Measurements from ENCODE around the gene LDAH. TPM values are rescaled to one million over a fixed set of nuclear protein-coding genes. Genes with fewer than 3 reads are reported as not detected.

The LDAH gene
- total RNA-seq, 1 donor = 17.4 TPM

- no peaks in the 10 kb centered on the region for H3K9me3 ChIP-seq (ENCODE audit: low read depth, low read length)
- peaks cover 46% of the 10 kb centered on the region for H3K79me2 ChIP-seq (ENCODE audit: insufficient read depth, low read length)
- no peak overlapping the region for H3K4me3 ChIP-seq (ENCODE audit: insufficient read depth, low read length)
- H3K36me3 ChIP-seq (ENCODE audit: insufficient read depth, low read length) = peaks cover 26% of the 10 kb centered on the region
- no peak for DNase-seq (ENCODE audit: insufficient read length, low spot score, missing footprints)
- no peaks in the 10 kb centered on the region for H3K27me3 ChIP-seq (ENCODE audit: insufficient read depth, low read length)
- no peak overlapping the region for H3K27ac ChIP-seq (ENCODE audit: low read depth, low read length)
- peaks cover 45% of the 10 kb centered on the region for H4K20me1 ChIP-seq (ENCODE audit: insufficient read depth, low read length)
- H2AFZ ChIP-seq (ENCODE audit: low read length) = no peak overlapping the region
- peaks cover 11% of the 10 kb centered on the region for H3K4me1 ChIP-seq (ENCODE audit: insufficient read depth, low read length)
- TF ChIP-seq, protein P1, sequence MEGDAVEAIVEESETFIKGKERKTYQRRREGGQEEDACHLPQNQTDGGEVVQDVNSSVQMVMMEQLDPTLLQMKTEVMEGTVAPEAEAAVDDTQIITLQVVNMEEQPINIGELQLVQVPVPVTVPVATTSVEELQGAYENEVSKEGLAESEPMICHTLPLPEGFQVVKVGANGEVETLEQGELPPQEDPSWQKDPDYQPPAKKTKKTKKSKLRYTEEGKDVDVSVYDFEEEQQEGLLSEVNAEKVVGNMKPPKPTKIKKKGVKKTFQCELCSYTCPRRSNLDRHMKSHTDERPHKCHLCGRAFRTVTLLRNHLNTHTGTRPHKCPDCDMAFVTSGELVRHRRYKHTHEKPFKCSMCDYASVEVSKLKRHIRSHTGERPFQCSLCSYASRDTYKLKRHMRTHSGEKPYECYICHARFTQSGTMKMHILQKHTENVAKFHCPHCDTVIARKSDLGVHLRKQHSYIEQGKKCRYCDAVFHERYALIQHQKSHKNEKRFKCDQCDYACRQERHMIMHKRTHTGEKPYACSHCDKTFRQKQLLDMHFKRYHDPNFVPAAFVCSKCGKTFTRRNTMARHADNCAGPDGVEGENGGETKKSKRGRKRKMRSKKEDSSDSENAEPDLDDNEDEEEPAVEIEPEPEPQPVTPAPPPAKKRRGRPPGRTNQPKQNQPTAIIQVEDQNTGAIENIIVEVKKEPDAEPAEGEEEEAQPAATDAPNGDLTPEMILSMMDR (IDR thresholded peaks at IDR 0.05; ENCODE audit: extremely low read depth, low read depth, low read length) = no peak
- H3K4me2 ChIP-seq (ENCODE audit: insufficient read depth, low read length) = no peak overlapping the region
Observed at GRCh38 chr2:20643826-20644225, 179.1 kb downstream of the LDAH start.

DNA sequence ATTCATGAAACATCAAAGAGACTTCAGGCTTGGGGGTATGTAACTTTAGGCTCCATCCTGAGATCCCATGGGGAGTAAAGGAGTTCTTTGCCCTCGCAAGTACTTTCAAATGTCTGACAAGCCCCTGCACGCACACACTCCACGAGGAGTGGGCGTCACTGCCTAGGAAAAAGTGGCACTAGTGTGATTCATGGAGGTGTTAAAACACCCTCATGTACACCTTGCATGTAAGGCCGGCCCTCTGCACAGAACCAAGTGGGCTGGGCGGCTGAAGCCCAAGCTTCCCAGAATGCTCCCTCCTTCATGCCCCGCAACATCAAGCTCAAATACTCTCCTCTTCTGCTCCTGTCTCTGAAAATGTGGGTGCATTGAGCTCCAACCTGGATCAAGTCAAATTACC, 179.8 kb downstream of the LDAH start:
- H4K20me1 ChIP-seq (ENCODE audit: insufficient read depth, low read length) = peaks cover 39% of the 10 kb centered on the region
- H3K27ac ChIP-seq (ENCODE audit: low read depth, low read length) = no peak overlapping the region
- H3K4me3 ChIP-seq (ENCODE audit: insufficient read depth, low read length) = no peak overlapping the region
- no peaks in the 10 kb centered on the region for H3K9me3 ChIP-seq (ENCODE audit: low read depth, low read length)
- H3K27me3 ChIP-seq (ENCODE audit: insufficient read depth, low read length) = no peaks in the 10 kb centered on the region
- no peak overlapping the region for H2AFZ ChIP-seq (ENCODE audit: low read length)
- H3K79me2 ChIP-seq (ENCODE audit: insufficient read depth, low read length) = peaks cover 39% of the 10 kb centered on the region
- TF ChIP-seq, protein P1 (IDR thresholded peaks at IDR 0.05; ENCODE audit: extremely low read depth, low read depth, low read length) = no peak
- no peak for DNase-seq (ENCODE audit: insufficient read length, low spot score, missing footprints)
- H3K4me1 ChIP-seq (ENCODE audit: insufficient read depth, low read length) = peaks cover 11% of the 10 kb centered on the region
- H3K36me3 ChIP-seq (ENCODE audit: insufficient read depth, low read length) = peaks cover 27% of the 10 kb centered on the region
- no peak overlapping the region for H3K4me2 ChIP-seq (ENCODE audit: insufficient read depth, low read length)

DNA sequence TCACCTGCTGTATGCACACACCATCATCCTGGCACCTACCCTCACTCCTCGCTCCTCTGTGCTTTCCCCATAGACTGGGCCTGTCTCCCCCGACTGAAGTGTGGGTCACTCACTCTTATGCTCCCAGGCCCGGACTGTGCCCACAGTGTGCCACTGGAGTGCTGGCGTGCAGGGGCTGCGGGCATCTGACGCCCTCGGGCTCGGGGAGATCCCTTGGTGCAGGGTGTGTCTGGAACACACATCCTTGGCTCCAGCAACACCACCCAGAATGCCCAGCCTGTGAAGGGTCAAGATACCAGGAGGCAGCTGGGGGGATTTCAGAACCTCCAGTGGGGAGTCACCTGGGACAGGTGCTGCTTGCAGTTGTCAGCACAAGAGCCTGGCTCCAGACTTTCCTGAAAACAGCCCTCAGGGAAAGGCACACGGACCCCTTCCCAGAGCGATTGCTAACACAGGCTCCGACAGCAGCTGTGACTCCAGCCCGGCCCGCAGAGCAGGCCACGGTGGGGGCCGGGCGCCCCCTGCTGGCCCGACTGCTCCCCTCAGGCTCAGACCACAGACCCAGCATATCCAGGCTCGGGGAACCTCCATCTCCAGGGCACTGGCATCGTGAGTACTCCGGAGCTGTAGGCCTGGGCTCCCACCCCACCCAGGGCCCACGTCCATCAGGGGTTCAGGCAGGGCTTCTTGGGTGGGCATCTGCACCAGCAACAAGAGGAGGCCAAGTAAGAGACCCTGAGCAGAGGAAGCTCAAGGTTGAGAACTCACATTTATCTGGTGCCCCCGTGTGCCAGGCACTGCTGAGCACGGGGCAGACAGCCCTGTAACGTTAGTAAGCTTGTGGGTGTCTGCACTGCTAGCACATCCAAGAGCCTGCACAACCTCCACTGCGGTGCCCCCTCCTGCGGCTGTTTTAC, 180.6 kb downstream of the LDAH start:
- TF ChIP-seq, protein P1 (IDR thresholded peaks at IDR 0.05; ENCODE audit: extremely low read depth, low read depth, low read length) = peak; percentile 86
- Histone ChIP-seq H3K79me2 (ENCODE audit: insufficient read depth, low read length) (peaks cover 31% of the 10 kb centered on the region), H3K4me1 (ENCODE audit: insufficient read depth, low read length) (peaks cover 11% of the 10 kb centered on the region), H3K27ac (ENCODE audit: low read depth, low read length) (peak overlapping the region; percentile 48), H3K4me2 (ENCODE audit: insufficient read depth, low read length) (no peak overlapping the region), H3K9me3 (ENCODE audit: low read depth, low read length) (no peaks in the 10 kb centered on the region), H3K4me3 (ENCODE audit: insufficient read depth, low read length) (no peak overlapping the region), H3K36me3 (ENCODE audit: insufficient read depth, low read length) (peaks cover 33% of the 10 kb centered on the region), H4K20me1 (ENCODE audit: insufficient read depth, low read length) (peaks cover 33% of the 10 kb centered on the region), H3K27me3 (ENCODE audit: insufficient read depth, low read length) (no peaks in the 10 kb centered on the region), H2AFZ (ENCODE audit: low read length) (no peak overlapping the region)
- DNase-seq (ENCODE audit: insufficient read length, low spot score, missing footprints) = peak; percentile 98
